Upper lobe of left lung (tissue), 6 donors: ENCODE measurements around the gene NEURL1B. TPM values are rescaled to one million over a fixed set of nuclear protein-coding genes. Genes with fewer than 3 reads are reported as not detected.

Source experiments
- ATAC-seq, 2 donors: fragments of 200-7000 bp; cut with Tn5 transposase; one replicate each; pipeline ENCODE4 v1.9.1; 2022; ENCODE audit warnings: mild to moderate bottlenecking in 2 of 2, moderate library complexity in 2 of 2; ENCODE audit not compliant: low FRiP score in 2 of 2
- DNase-seq, 2 donors: peaks; one replicate each; pipeline ENCODE4 v3.0.0-alpha.2; 2019 to 2020
- H3K27ac ChIP-seq, 4 donors: fragments of 200-600 bp; sonication (generic); one replicate each; pipeline ENCODE4 v1.5.1; 2016 to 2019
- H3K27me3 ChIP-seq, 4 donors: fragments of 200-600 bp; sonication (generic); one replicate each; pipeline ENCODE4 v1.5.1; 2017 to 2019
- H3K36me3 ChIP-seq, 4 donors: fragments of 200-600 bp; sonication (generic); one replicate each; pipeline ENCODE4 v1.5.1; 2016 to 2019
- H3K4me1 ChIP-seq, 4 donors: fragments of 200-600 bp; sonication (generic); one replicate each; pipeline ENCODE4 v1.5.1; 2018 to 2019
- H3K4me3 ChIP-seq, 4 donors: fragments of 200-600 bp; sonication (generic); one replicate each; pipeline ENCODE4 v1.5.1; 2017 to 2019; ENCODE audit warnings: mild to moderate bottlenecking in 2 of 4, moderate library complexity in 1 of 4
- H3K9me3 ChIP-seq, 4 donors: fragments of 200-600 bp; sonication (generic); one replicate each; pipeline ENCODE4 v1.5.1; 2018 to 2019
- CTCF ChIP-seq, 6 experiments: fragments of 450-650 bp in 4 of 6; fragments of 200-600 bp in 2 of 6; sonication (generic) in 2 of 6; IDR thresholded peaks; one replicate each; pipeline ENCODE4 v1.5.1; 2016 to 2019; ENCODE audit warnings: antibody characterized with exemption in 6 of 6
- EP300 ChIP-seq, 4 donors: sonication (generic); formaldehyde crosslinking; IDR thresholded peaks; one replicate each; pipeline ENCODE4 v1.5.1; 2017; ENCODE audit warnings: antibody characterized with exemption in 4 of 4, control low read depth in 2 of 4
- POLR2A ChIP-seq, 4 donors: fragments of 450-650 bp; IDR thresholded peaks; one replicate each; pipeline ENCODE4 v1.5.1; 2016 to 2017; ENCODE audit warnings: antibody characterized with exemption in 4 of 4, mild to moderate bottlenecking in 2 of 4
- POLR2AphosphoS5 ChIP-seq, 2 donors: sonication (generic); formaldehyde crosslinking; IDR thresholded peaks; one replicate each; pipeline ENCODE4 v1.5.1; 2017; ENCODE audit warnings: antibody characterized with exemption in 2 of 2
- WGBS, 2 donors: methylation state at CpG; one replicate each; pipeline ENCODE4 v1.1.5; 2017 to 2018; 5-methylcytosine and 5-hydroxymethylcytosine counted together
- total RNA-seq, 6 donors: library from RNA; depleted of rRNA in 4 of 6; stranded (reverse); fragments of >200 nt in 4 of 6; gene quantifications; one replicate each; pipeline versions ENCODE4 v1.1.0 to v1.2.1, GENCODE V29; 2016 to 2021
- donor health status: DM: no; HTN: no; CAD: no; lungs with moderate emphysema.
- donor health status: DM: no; HTN: yes; CAD: no; lungs with severe emphysema.

Gene NEURL1B
- total RNA-seq, 6 donors from 2014 or later: 6.3 to 29.4 (median 15.1) TPM

GRCh38 chr5:172700365-172701290, 59.6 kb downstream of the NEURL1B start:
- H3K9me3 ChIP-seq: no peaks in the 10 kb centered on the region
- 46 to 51% methylated on average over 19 to 22 of the region's 22 CpGs for WGBS, 2 donors
- H3K27ac ChIP-seq: peak overlapping the region in 3 of 4 donors; percentile 7 to 51 (median 46)
- H3K27me3 ChIP-seq: no peaks in the 10 kb centered on the region
- no peak overlapping the region for H3K4me3 ChIP-seq
- H3K4me1 ChIP-seq: peaks cover 16 to 30% (median 27%) of the 10 kb centered on the region in 4 donors
- no peaks in the 10 kb centered on the region for H3K36me3 ChIP-seq
- peak in 1 of 2 donors; percentile 73 for DNase-seq
- TF ChIP-seq EP300 (IDR thresholded peaks at IDR 0.05) (no peak), POLR2A (IDR thresholded peaks at IDR 0.05) (no peak), POLR2AphosphoS5 (IDR thresholded peaks at IDR 0.05) (no peak), CTCF (IDR thresholded peaks at IDR 0.05) (no peak)
- ATAC-seq: peak; percentile 15 to 66

GRCh38 chr5:172701291-172701656, 60.2 kb downstream of the NEURL1B start:
- peaks cover 12 to 28% (median 21%) of the 10 kb centered on the region in 4 donors for H3K4me1 ChIP-seq
- no peak overlapping the region for H3K4me3 ChIP-seq
- no peak for DNase-seq
- H3K36me3 ChIP-seq: no peaks in the 10 kb centered on the region
- TF ChIP-seq EP300 (IDR thresholded peaks at IDR 0.05): no peak
- TF ChIP-seq POLR2A (IDR thresholded peaks at IDR 0.05): no peak
- no peak for TF ChIP-seq POLR2AphosphoS5 (IDR thresholded peaks at IDR 0.05)
- TF ChIP-seq CTCF (IDR thresholded peaks at IDR 0.05): no peak
- no peak overlapping the region for H3K27ac ChIP-seq
- no peaks in the 10 kb centered on the region for H3K9me3 ChIP-seq
- ATAC-seq: peak in 1 of 2 donors; percentile 3
- 55 to 70% methylated on average over 5 of the region's 5 CpGs for WGBS, 2 donors
- H3K27me3 ChIP-seq: no peaks in the 10 kb centered on the region

- ATAC-seq: no peak
- peaks cover 3 to 15% (median 10%) of the 10 kb centered on the region in 4 donors for H3K4me1 ChIP-seq
- H3K9me3 ChIP-seq: no peaks in the 10 kb centered on the region
- 90 to 96% methylated on average over 7 of the region's 7 CpGs for WGBS, 2 donors
- no peak overlapping the region for H3K27ac ChIP-seq
- no peaks in the 10 kb centered on the region for H3K36me3 ChIP-seq
- no peak overlapping the region for H3K4me3 ChIP-seq
- DNase-seq: no peak
- TF ChIP-seq POLR2A (IDR thresholded peaks at IDR 0.05) (no peak), CTCF (IDR thresholded peaks at IDR 0.05) (no peak), POLR2AphosphoS5 (IDR thresholded peaks at IDR 0.05) (no peak), EP300 (IDR thresholded peaks at IDR 0.05) (no peak)
- H3K27me3 ChIP-seq: no peaks in the 10 kb centered on the region
Observed at GRCh38 chr5:172703952-172704351, 62.9 kb downstream of the NEURL1B start.

GRCh38 chr5:172705576-172706084, 64.6 kb downstream of the NEURL1B start:
- TF ChIP-seq CTCF (IDR thresholded peaks at IDR 0.05) (no peak), POLR2A (IDR thresholded peaks at IDR 0.05) (no peak), POLR2AphosphoS5 (IDR thresholded peaks at IDR 0.05) (no peak)
- H3K36me3 ChIP-seq: no peaks in the 10 kb centered on the region
- H3K4me1 ChIP-seq: peaks cover 3 to 9% (median 5%) of the 10 kb centered on the region in 4 donors
- H3K27ac ChIP-seq: no peak overlapping the region
- ATAC-seq (no peak), DNase-seq (no peak)
- no peaks in the 10 kb centered on the region for H3K9me3 ChIP-seq
- H3K4me3 ChIP-seq: no peak overlapping the region
- H3K27me3 ChIP-seq: no peaks in the 10 kb centered on the region
